Renal cortical epithelial cell (primary cell): ENCODE results near the gene KLHDC7B. TPM values are rescaled to one million over a fixed set of nuclear protein-coding genes. Genes with fewer than 3 reads are reported as not detected.
A peak's percentile ranks its signal among the peaks of the same experiment; 100 is the strongest.

Experiments
- DNase-seq: peaks from one replicate; pipeline ENCODE4 v3.0.0-alpha.2; 2011; ENCODE audit warnings: low read depth
- total RNA-seq: library from RNA; depleted of rRNA; stranded (reverse); fragments of >200 nt; gene quantifications from 2 replicates; pipeline ENCODE4 v1.2.3, GENCODE V29; 2014

Gene KLHDC7B
- total RNA-seq, 1 donor from 2014 or later: 0.15 TPM

DNA sequence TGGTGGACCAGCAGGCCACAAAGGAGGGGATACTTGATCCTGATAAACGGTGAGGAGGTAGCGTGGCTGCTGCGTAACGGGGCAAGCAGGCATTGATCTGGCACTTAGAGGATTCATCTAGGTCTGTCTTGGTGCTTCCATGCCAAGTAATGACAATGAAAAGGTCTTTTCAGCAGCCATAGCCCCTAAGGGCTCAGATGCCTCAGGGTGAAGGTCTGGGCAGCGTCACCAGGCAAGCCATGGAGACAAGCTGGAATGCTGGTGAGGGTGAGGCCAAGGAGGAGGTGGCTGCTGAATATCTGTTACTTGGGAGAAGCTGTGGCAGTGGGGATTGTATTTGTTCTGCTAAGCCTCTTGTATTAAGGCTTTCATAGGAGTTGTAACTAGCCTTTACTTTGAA lies 41.7 kb downstream of the KLHDC7B start:
- DNase-seq: no peak

DNA sequence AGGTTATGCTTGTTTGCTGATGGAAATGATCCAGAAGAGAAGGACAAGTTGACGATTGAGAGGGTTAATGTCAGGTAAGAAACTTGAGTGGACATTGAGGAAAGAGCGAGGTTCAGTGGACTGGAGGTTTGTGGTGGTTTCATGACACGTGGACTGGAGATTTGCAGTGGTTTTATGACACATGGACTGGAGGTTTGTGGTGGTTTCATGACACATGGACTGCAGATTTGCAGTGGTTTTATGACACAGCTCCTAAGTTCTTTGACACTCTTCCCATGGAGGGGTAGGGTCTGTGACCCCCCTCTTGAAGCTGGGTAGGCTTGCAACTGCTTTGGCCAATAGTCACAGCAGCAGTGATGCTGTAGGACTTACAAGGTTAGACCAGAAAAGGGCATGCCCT lies 49.5 kb downstream of the KLHDC7B start:
- DNase-seq: peak; percentile 17

DNA sequence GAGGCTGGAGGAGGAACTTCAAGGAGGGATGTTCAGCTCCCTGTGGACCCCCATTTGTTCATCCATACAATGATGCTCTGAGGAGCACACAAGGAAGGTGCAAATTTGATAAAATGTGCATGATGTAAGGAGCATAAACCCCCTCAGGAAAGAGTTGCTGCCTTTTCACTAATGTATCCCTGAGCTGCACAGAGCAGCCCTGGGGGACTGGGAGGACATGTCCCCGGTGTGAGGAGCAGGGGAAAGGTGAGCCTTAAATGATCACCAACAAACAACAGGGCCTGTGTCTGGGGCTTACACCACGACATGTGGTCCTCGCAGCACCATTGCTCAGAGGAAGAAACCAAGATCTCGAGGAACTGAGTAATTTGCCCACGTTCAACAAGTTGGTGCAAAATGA lies 51.4 kb downstream of the KLHDC7B start:
- no peak for DNase-seq

DNA sequence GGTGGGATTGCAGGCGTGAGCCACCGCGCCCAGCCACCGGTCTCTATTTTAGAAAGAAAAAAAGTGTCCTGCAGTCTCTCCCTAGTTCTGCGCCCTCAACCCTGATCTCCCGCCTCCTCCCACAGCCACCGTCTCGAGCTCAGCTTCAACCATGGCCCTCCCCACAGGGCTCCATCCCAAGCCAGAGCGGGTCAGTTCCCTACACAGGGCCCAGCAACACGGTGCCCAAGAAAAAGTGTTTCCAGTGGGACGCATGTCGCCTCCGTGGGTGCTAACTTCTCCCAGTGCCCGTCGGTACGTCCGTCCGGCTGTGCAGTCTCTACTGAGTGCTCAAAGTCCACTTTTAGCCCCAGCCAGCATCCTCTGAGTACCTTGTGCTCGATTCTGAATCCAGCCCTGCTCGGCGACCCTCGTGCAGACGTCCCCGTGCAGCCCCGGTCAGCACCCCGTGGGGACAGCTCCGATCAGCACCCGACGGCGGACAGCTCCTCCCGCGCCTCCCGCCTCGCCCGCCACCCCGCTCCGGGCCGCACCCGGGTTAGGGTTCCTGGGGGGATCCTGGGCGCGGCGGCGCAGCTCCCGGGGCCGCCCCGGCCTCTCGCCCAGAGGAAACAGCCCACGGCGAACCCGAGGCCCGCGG lies 54.2 kb downstream of the KLHDC7B start:
- no peak for DNase-seq

DNA sequence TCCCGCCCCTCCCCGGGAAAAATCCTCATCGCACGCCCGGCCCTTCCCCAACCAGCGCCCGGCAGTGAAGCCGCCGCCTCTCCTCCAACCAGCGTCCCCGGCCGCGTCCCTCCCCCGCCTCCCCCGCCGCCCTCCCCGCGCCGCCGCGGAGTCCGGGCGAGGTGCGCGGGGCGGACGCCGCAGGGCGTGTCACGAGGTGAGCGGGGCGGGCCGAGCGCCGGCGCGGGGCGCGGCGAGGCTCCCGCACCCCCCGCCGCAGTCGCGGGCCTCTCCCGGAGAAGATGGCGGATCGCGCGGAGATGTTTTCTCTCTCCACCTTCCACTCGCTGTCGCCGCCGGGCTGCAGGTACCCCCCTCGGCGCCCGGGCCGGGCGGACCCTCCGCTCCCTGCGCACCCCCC lies 54.8 kb downstream of the KLHDC7B start, which contains the start of gene MAPK8IP2:
MAPK8IP2 (plus strand) TSS at position 256 of the 400 bp plus-strand sequence; CDS start at position 282, 26 bp downstream.
- no peak for DNase-seq

Other genes with a start within 250 kb of the KLHDC7B start
- 98.8 and 582 TPM in 2 replicates for gene PLXNB2, start 238.3 kb upstream of the KLHDC7B start, total RNA-seq
- 2.4 and 11.9 TPM in 2 replicates for gene DENND6B, start 218.9 kb upstream of the KLHDC7B start, total RNA-seq
- 46.2 and 57.3 TPM in 2 replicates for gene PPP6R2, start 202.6 kb upstream of the KLHDC7B start, total RNA-seq
- gene SBF1, start 70.9 kb upstream of the KLHDC7B start, total RNA-seq: 51.4 and 68.2 TPM in 2 replicates
- gene ADM2, start 64.4 kb upstream of the KLHDC7B start, total RNA-seq: 2.3 and 3.4 TPM in 2 replicates
- 0.10 and 1.7 TPM in 2 replicates for gene MIOX, start 59.0 kb upstream of the KLHDC7B start, total RNA-seq
- 26.6 and 48.4 TPM in 2 replicates for gene LMF2, start 38.2 kb upstream of the KLHDC7B start, total RNA-seq
- 16.7 and 24.7 TPM in 2 replicates for gene NCAPH2, start 37.7 kb upstream of the KLHDC7B start, total RNA-seq
- 2.0 and 7.3 TPM in 2 replicates for gene SCO2, start 20.3 kb upstream of the KLHDC7B start, total RNA-seq
- gene TYMP, start 15.9 kb upstream of the KLHDC7B start, total RNA-seq: 55.0 and 68.8 TPM in 2 replicates
- gene SYCE3, start 17.0 kb downstream of the KLHDC7B start, total RNA-seq: not detected in 2 replicates
- gene CPT1B, start 32.5 kb downstream of the KLHDC7B start, total RNA-seq: 4.0 and 14.6 TPM in 2 replicates
- 27.1 and 47.6 TPM in 2 replicates for gene CHKB, start 37.0 kb downstream of the KLHDC7B start, total RNA-seq
- 0.30 and 0.52 TPM in 2 replicates for gene MAPK8IP2, start 54.9 kb downstream of the KLHDC7B start, total RNA-seq
- 26.9 and 35.9 TPM in 2 replicates for gene ARSA, start 82.3 kb downstream of the KLHDC7B start, total RNA-seq
- 0.87 and 1.7 TPM in 2 replicates for gene SHANK3, start 126.9 kb downstream of the KLHDC7B start, total RNA-seq
- not detected in 2 replicates for gene ACR, start 192.3 kb downstream of the KLHDC7B start, total RNA-seq
- gene RABL2B, start 237.7 kb downstream of the KLHDC7B start, total RNA-seq: 3.8 and 20.9 TPM in 2 replicates